ENCODE results near the gene WASHC2C. TPM values are rescaled to one million over a fixed set of nuclear protein-coding genes. Genes with fewer than 3 reads are reported as not detected.
"Not testable (repeated sequence)": the region's sequence is repeated elsewhere in the genome, so short reads cannot be mapped to it uniquely, and the experiment has no call there.

WASHC2C gene
- polyA plus RNA-seq, 3 donors, result 58.9 to 77.1 (median 73.9) TPM

GRCh38 chr10:45755083-45755482 is 28.0 kb downstream of the WASHC2C start:
- DNase-seq, result not testable (repeated sequence)

GRCh38 chr10:45756065-45756464 is 29.0 kb downstream of the WASHC2C start:
- DNase-seq, result not testable (repeated sequence)

GRCh38 chr10:45757661-45758396 is 30.8 kb downstream of the WASHC2C start:
- not testable (repeated sequence) for DNase-seq

GRCh38 chr10:45761622-45762021 is 34.6 kb downstream of the WASHC2C start:
- DNase-seq, result not testable (repeated sequence)

- not testable (repeated sequence) for DNase-seq
Observed at GRCh38 chr10:45763037-45763436, 36.0 kb downstream of the WASHC2C start.

GRCh38 chr10:45768334-45768733 is 41.3 kb downstream of the WASHC2C start:
- DNase-seq, result not testable (repeated sequence)

- DNase-seq, result not testable (repeated sequence)
Observed at GRCh38 chr10:45771757-45772461, 44.8 kb downstream of the WASHC2C start.

- not testable (repeated sequence) for DNase-seq
Observed at GRCh38 chr10:45786217-45786616, 59.2 kb downstream of the WASHC2C start.

- not testable (repeated sequence) for DNase-seq
Observed at GRCh38 chr10:45787212-45787741, 60.2 kb downstream of the WASHC2C start.

GRCh38 chr10:45789991-45790390 is 62.9 kb downstream of the WASHC2C start:
- not testable (repeated sequence) for DNase-seq

GRCh38 chr10:45790694-45791426 is 63.8 kb downstream of the WASHC2C start:
- not testable (repeated sequence) for DNase-seq

- DNase-seq, result not testable (repeated sequence)
Observed at GRCh38 chr10:45794761-45795160, 67.7 kb downstream of the WASHC2C start.

- not testable (repeated sequence) for DNase-seq
Observed at GRCh38 chr10:45803060-45804010, 76.3 kb downstream of the WASHC2C start.

- DNase-seq, result not testable (repeated sequence)
Observed at GRCh38 chr10:45804996-45805395, 77.9 kb downstream of the WASHC2C start.

- DNase-seq, result no peak
Observed at GRCh38 chr10:45809837-45810236, 82.8 kb downstream of the WASHC2C start.

- no peak for DNase-seq
Observed at GRCh38 chr10:45811075-45811474, 84.0 kb downstream of the WASHC2C start.

GRCh38 chr10:45812959-45813358 is 85.9 kb downstream of the WASHC2C start:
- not testable (repeated sequence) for DNase-seq

- not testable (repeated sequence) for DNase-seq
Observed at GRCh38 chr10:45814146-45814545, 87.1 kb downstream of the WASHC2C start.

- DNase-seq, result no peak
Observed at GRCh38 chr10:45817130-45817859, 90.2 kb downstream of the WASHC2C start.

GRCh38 chr10:45817912-45818311 is 90.8 kb downstream of the WASHC2C start:
- no peak for DNase-seq
